Inflammatory macrophage (primary cell): ENCODE measurements around the gene DYNC1I1.

Experiments used
- DNase-seq, 2 donors: peaks; one replicate each; pipeline ENCODE4 v3.0.0-alpha.2; 2020 to 2022

The DYNC1I1 gene

GRCh38 chr7:95863623-95864022, 91.3 kb downstream of the DYNC1I1 start:
- DNase-seq, result no peak

- no peak for DNase-seq
Measured at GRCh38 chr7:95865716-95866371, 93.5 kb downstream of the DYNC1I1 start.

GRCh38 chr7:95867309-95867708, 95.0 kb downstream of the DYNC1I1 start:
- DNase-seq, result no peak

- peak; percentile 20 to 34 for DNase-seq
Measured at GRCh38 chr7:95871075-95871848, 98.9 kb downstream of the DYNC1I1 start.

GRCh38 chr7:95871896-95872295, 99.5 kb downstream of the DYNC1I1 start:
- DNase-seq, result no peak

- no peak for DNase-seq
Measured at GRCh38 chr7:95874129-95874528, 101.8 kb downstream of the DYNC1I1 start.

GRCh38 chr7:95874541-95875265, 102.3 kb downstream of the DYNC1I1 start:
- DNase-seq, result no peak

- DNase-seq, result no peak
Measured at GRCh38 chr7:95875519-95875918, 103.2 kb downstream of the DYNC1I1 start.

GRCh38 chr7:95878677-95879076, 106.3 kb downstream of the DYNC1I1 start:
- DNase-seq, result no peak

- DNase-seq, result no peak
Measured at GRCh38 chr7:95881597-95881996, 109.2 kb downstream of the DYNC1I1 start.

- DNase-seq, result no peak
Measured at GRCh38 chr7:95883217-95883616, 110.9 kb downstream of the DYNC1I1 start.

GRCh38 chr7:95886501-95887090, 114.2 kb downstream of the DYNC1I1 start:
- peak; percentile 42 to 43 for DNase-seq

- no peak for DNase-seq
Measured at GRCh38 chr7:95893484-95893883, 121.1 kb downstream of the DYNC1I1 start.

GRCh38 chr7:95897557-95898251, 125.3 kb downstream of the DYNC1I1 start:
- no peak for DNase-seq

GRCh38 chr7:95899919-95900513, 127.7 kb downstream of the DYNC1I1 start:
- DNase-seq, result peak in 1 of 2 donors; percentile 35

- DNase-seq, result no peak
Measured at GRCh38 chr7:95901006-95901405, 128.7 kb downstream of the DYNC1I1 start.

GRCh38 chr7:95904099-95904498, 131.7 kb downstream of the DYNC1I1 start:
- peak; percentile 59 to 74 for DNase-seq

GRCh38 chr7:95905167-95905566, 132.8 kb downstream of the DYNC1I1 start:
- no peak for DNase-seq

GRCh38 chr7:95906851-95907250, 134.5 kb downstream of the DYNC1I1 start:
- DNase-seq, result no peak

GRCh38 chr7:95907337-95907736, 135.0 kb downstream of the DYNC1I1 start:
- DNase-seq, result no peak

- DNase-seq, result no peak
Measured at GRCh38 chr7:95908499-95908898, 136.1 kb downstream of the DYNC1I1 start.

- no peak for DNase-seq
Measured at GRCh38 chr7:95910341-95910740, 138.0 kb downstream of the DYNC1I1 start.
